Psoas muscle (tissue), 8 donors: ENCODE results near the gene RPGRIP1L. TPM values are rescaled to one million over a fixed set of nuclear protein-coding genes. Genes with fewer than 3 reads are reported as not detected.

ENCODE experiments used
- ATAC-seq, 4 donors: fragments of 200-7000 bp; cut with Tn5 transposase; one replicate each; pipeline ENCODE4 v1.9.1; 2020; ENCODE audit warnings: moderate library complexity in 3 of 4, mild to moderate bottlenecking in 2 of 4
- DNase-seq, 2 donors: peaks; one replicate each; pipeline ENCODE4 v3.0.0-alpha.2; 2020
- H3K27ac ChIP-seq: fragments of 200-600 bp; one replicate; pipeline ENCODE4 v1.8.0; 2022
- H3K27me3 ChIP-seq, 3 donors: fragments of 200-600 bp in 1 of 3; one replicate each; pipeline versions ENCODE4 v1.6.1 to v1.8.0; 2013 to 2022; ENCODE audit warnings: low read length in 2 of 3, mild to moderate bottlenecking in 2 of 3, moderate library complexity in 1 of 3; ENCODE audit not compliant: insufficient read depth in 3 of 3
- H3K36me3 ChIP-seq, 2 donors: fragments of 200-600 bp in 1 of 2; one replicate each; pipeline versions ENCODE4 v1.6.1 to v1.8.0; 2013 to 2022; ENCODE audit warnings: low read depth in 1 of 2, mild to moderate bottlenecking in 1 of 2, moderate library complexity in 1 of 2; ENCODE audit not compliant: insufficient read depth in 1 of 2
- H3K4me1 ChIP-seq: fragments of 200-600 bp; one replicate; pipeline ENCODE4 v1.8.0; 2022
- H3K4me3 ChIP-seq: fragments of 200-600 bp; one replicate; pipeline ENCODE4 v1.8.0; 2022; ENCODE audit warnings: mild to moderate bottlenecking
- H3K9me3 ChIP-seq: fragments of 200-600 bp; one replicate; pipeline ENCODE4 v1.8.0; 2022
- CTCF ChIP-seq: fragments of 200-600 bp; IDR thresholded peaks from one replicate; pipeline ENCODE4 v1.8.0; 2022; ENCODE audit warnings: antibody characterized with exemption
- WGBS, 3 donors: extraction: QIAGEN DNeasy Blood & Tissue Kit; methylation state at CpG; one replicate each; pipeline versions ENCODE4 v1.1.6 to v1.1.7; 2013; 5-methylcytosine and 5-hydroxymethylcytosine counted together
- intact Hi-C, 2 donors: fragments of 100-400 bp; cut with DNase I; formaldehyde crosslinking; loops; one replicate each; pipeline versions ENCODE4 v1.11.0 to v1.14.2; 2022
- polyA plus RNA-seq, 3 donors: library from polyadenylated mRNA; stranded (reverse); fragments of 200-250 nt; gene quantifications; one replicate each; pipeline ENCODE4 v1.2.3, GENCODE V29; 2013
- total RNA-seq, 4 donors: library from RNA; stranded (reverse); fragmentation: NEBNext Ultra II Directional in 2 of 4; extraction: Animal tissue kit (Norgen Biotek cat#: 25700) in 2 of 4; gene quantifications; one replicate each; pipeline versions ENCODE4 v1.2.1 to v1.2.4, GENCODE V29; 2021 to 2023
- donor health status: healthy with polysubstance abuse.
- donor health status: DM: no; HTN: no; CAD: no; lungs with moderate emphysema.
- donor health status: Bipolar disorder and iron deficiency.
- donor health status: healthy.
- donor health status: DM: yes; HTN: yes; CAD: no.
- donor health status: DM: no; HTN: no; CAD: no.
- donor health status: DM: no; HTN: no; CAD: no.
- donor health status: DM: yes; HTN: yes; CAD: no.

Gene RPGRIP1L
- total and polyA plus RNA-seq, 7 donors = 0.81 to 2.6 (median 1.5) TPM

GRCh38 chr16:53597776-53598175 lies 105.9 kb downstream of the RPGRIP1L start:
- no peak overlapping the region for H3K4me3 ChIP-seq
- ATAC-seq (no peak), DNase-seq (no peak)
- no peaks in the 10 kb centered on the region for H3K27me3 ChIP-seq
- peaks cover 5% of the 10 kb centered on the region for H3K9me3 ChIP-seq
- WGBS, 3 donors = 71 to 75% (median 74%) methylated on average over 3 of the region's 3 CpGs
- H3K36me3 ChIP-seq = no peaks in the 10 kb centered on the region
- no peak overlapping the region for H3K27ac ChIP-seq
- TF ChIP-seq CTCF = no peak
- no peaks in the 10 kb centered on the region for H3K4me1 ChIP-seq
- intact Hi-C loops = no loop called here

- intact Hi-C loops = no loop called here
- 85 to 91% (median 88%) methylated on average over 3 of the region's 3 CpGs for WGBS, 3 donors
- TF ChIP-seq CTCF = no peak
- Histone ChIP-seq H3K9me3 (no peaks in the 10 kb centered on the region), H3K27me3 (no peaks in the 10 kb centered on the region), H3K27ac (no peak overlapping the region), H3K4me1 (no peaks in the 10 kb centered on the region), H3K4me3 (no peak overlapping the region), H3K36me3 (no peaks in the 10 kb centered on the region)
- ATAC-seq = no peak
- no peak for DNase-seq
Observed at GRCh38 chr16:53588081-53588648, 115.5 kb downstream of the RPGRIP1L start.

- no peaks in the 10 kb centered on the region for H3K9me3 ChIP-seq
- H3K36me3 ChIP-seq = no peaks in the 10 kb centered on the region
- no peak overlapping the region for H3K4me3 ChIP-seq
- DNase-seq = no peak
- TF ChIP-seq CTCF = no peak
- no peak overlapping the region for H3K27ac ChIP-seq
- H3K4me1 ChIP-seq = no peaks in the 10 kb centered on the region
- no peak for ATAC-seq
- H3K27me3 ChIP-seq = no peaks in the 10 kb centered on the region
- intact Hi-C loops = no loop called here
- 93 to 97% (median 96%) methylated on average over 2 of the region's 2 CpGs for WGBS, 3 donors
Observed at GRCh38 chr16:53583401-53583800, 120.3 kb downstream of the RPGRIP1L start.

GRCh38 chr16:53581784-53582183 lies 121.9 kb downstream of the RPGRIP1L start:
- 86 to 98% (median 94%) methylated on average over 2 of the region's 2 CpGs for WGBS, 3 donors

More at GRCh38 chr16:53581784-53582183, 121.9 kb downstream of the RPGRIP1L start:
- no peak overlapping the region for H3K27ac ChIP-seq
- no peak overlapping the region for H3K4me3 ChIP-seq
- H3K36me3 ChIP-seq = no peaks in the 10 kb centered on the region
- intact Hi-C loops = no loop called here
- DNase-seq = no peak
- H3K27me3 ChIP-seq = no peaks in the 10 kb centered on the region
- H3K9me3 ChIP-seq = no peaks in the 10 kb centered on the region
- no peak for ATAC-seq
- no peaks in the 10 kb centered on the region for H3K4me1 ChIP-seq
- TF ChIP-seq CTCF = no peak
